H1 (cell line): Measurements from ENCODE around the gene GALNT2. TPM values are rescaled to one million over a fixed set of nuclear protein-coding genes. Genes with fewer than 3 reads are reported as not detected.

ENCODE experiments used
- BCL11A ChIP-seq, 2 experiments: IDR thresholded peaks; one replicate each; pipeline ENCODE4 v1.6.1; 2011; ENCODE audit warnings: low read depth in 2 of 2, low read length in 2 of 2, mild to moderate bottlenecking in 2 of 2
- CBX8 ChIP-seq: fragments of 300-800, 300-1000 bp; sonication (generic); IDR thresholded peaks from 2 replicates; pipeline ENCODE4 v1.7.1; 2016; ENCODE audit warnings: low read depth, low read length, borderline replicate concordance
- CHD2 ChIP-seq: IDR thresholded peaks from 2 replicates; pipeline ENCODE4 v1.6.1; 2012; ENCODE audit warnings: low read length, improper control_type of control experiment
- CREB1 ChIP-seq: IDR thresholded peaks from 2 replicates; pipeline ENCODE4 v1.6.1; 2012; ENCODE audit warnings: inconsistent platforms
- EP300 ChIP-seq, 2 experiments: IDR thresholded peaks; 1 replicate in 1 of 2; 2 replicates in 1 of 2; pipeline ENCODE4 v1.6.1; 2011 to 2012; ENCODE audit warnings: low read depth in 2 of 2, low read length in 2 of 2, mild to moderate bottlenecking in 2 of 2, borderline replicate concordance in 1 of 2, inconsistent platforms in 1 of 2, moderate library complexity in 1 of 2
- GABPA ChIP-seq: IDR thresholded peaks from 2 replicates; pipeline ENCODE4 v1.6.1; 2011; ENCODE audit warnings: mild to moderate bottlenecking, low read length, moderate library complexity, borderline replicate concordance; ENCODE audit not compliant: insufficient read depth
- RFX5 ChIP-seq: IDR thresholded peaks from 2 replicates; pipeline ENCODE4 v1.6.1; 2011; ENCODE audit warnings: low read depth, low read length, improper control_type of control experiment, borderline replicate concordance
- RXRA ChIP-seq: IDR thresholded peaks from 2 replicates; pipeline ENCODE4 v1.6.1; 2011; ENCODE audit warnings: low read depth, mild to moderate bottlenecking, low read length, moderate library complexity; ENCODE audit not compliant: insufficient read depth
- polyA plus RNA-seq, 7 experiments: library from polyadenylated mRNA; depleted of rRNA in 3 of 7; stranded (reverse) in 5 of 7; unstranded in 2 of 7; fragments of >200 nt in 5 of 7; fragments of 200-250 nt in 2 of 7; gene quantifications; 1 replicate in 5 of 7; 2 replicates in 1 of 7; 4 replicates in 1 of 7; pipeline versions ENCODE4 v1.2.1 to v1.2.3, GENCODE V29; 2011 to 2013; ENCODE audit warnings: missing spikeins in 2 of 7, mixed read lengths in 2 of 7
- total RNA-seq: library from RNA; stranded (reverse); fragmentation: NEBNext Ultra II Directional; extraction: Animal tissue kit (Norgen Biotek cat#: 25700); gene quantifications from 2 replicates; pipeline ENCODE4 v1.2.1, GENCODE V29; 2021
- TF ChIP-seq, protein P1 (sequence below): IDR thresholded peaks from 2 replicates; pipeline ENCODE4 v1.6.1; 2012; ENCODE audit warnings: low read length, inconsistent platforms
- TF ChIP-seq, protein P2 (sequence below): IDR thresholded peaks from 2 replicates; pipeline ENCODE4 v1.6.1; 2011; ENCODE audit warnings: low read length, improper control_type of control experiment
- TF ChIP-seq, protein P3 (sequence below): IDR thresholded peaks from 2 replicates; pipeline ENCODE4 v1.6.1; 2011; ENCODE audit warnings: low read depth, mild to moderate bottlenecking, low read length; ENCODE audit not compliant: insufficient read depth

Gene GALNT2
- total and polyA plus RNA-seq, 2 of the 8 experiments (the other 6 are each of a cell fraction or from before 2014, with no cell fraction given): 34.5 to 75.3 TPM

DNA sequence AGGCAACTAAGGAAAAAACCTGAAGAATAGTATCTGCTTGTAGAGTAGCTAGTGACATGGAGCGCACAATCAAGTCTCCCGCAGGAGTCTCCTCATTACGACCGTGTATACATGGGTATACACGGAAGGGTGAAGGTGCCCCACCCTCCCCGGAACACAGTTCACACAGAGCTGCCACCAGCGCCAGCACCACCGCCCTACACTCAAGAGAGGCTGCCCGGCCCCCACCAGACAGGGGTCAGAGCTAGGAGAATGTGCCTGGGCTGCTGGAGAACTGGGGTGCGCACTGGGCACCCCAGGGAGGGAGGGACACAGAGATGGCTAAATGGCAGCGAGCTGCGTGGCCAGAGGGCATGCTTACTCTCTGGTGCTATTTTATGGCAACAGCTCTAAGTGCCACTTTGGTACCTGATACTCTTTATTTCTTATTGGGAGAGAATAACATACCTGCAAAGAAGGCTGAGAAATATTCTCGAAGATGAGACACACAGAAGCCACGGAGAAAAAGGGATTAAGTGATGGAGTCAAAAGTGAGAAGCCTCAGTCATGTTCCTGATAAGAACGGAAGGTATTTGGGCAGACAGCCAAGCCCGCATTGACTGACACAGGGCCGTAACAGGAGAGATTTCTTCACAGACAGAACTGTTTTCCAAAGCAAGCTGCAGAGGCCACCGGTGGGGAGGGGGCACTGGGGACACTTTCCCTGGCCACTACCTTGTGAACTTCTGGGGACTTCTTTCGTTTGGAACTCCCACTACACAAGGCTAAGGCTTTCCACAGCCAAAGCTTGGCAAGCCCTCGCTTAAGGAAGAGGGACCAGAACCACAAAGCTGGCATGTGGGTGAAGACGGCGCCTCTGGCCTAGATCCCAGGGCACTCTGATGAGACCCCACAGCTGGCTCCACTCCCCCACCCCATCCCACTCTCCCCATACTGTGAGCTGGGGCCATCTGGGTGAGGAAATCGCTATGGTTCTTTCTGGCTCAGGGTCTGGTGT is 251.1 kb downstream of the GALNT2 start (continued):
- TF ChIP-seq, protein P1, sequence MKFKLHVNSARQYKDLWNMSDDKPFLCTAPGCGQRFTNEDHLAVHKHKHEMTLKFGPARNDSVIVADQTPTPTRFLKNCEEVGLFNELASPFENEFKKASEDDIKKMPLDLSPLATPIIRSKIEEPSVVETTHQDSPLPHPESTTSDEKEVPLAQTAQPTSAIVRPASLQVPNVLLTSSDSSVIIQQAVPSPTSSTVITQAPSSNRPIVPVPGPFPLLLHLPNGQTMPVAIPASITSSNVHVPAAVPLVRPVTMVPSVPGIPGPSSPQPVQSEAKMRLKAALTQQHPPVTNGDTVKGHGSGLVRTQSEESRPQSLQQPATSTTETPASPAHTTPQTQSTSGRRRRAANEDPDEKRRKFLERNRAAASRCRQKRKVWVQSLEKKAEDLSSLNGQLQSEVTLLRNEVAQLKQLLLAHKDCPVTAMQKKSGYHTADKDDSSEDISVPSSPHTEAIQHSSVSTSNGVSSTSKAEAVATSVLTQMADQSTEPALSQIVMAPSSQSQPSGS: no peak
- TF ChIP-seq RXRA: no peak
- no peak for TF ChIP-seq BCL11A (IDR thresholded peaks at IDR 0.05; ENCODE audit: low read depth in 2 of 2, low read length in 2 of 2)
- TF ChIP-seq, protein P2, sequence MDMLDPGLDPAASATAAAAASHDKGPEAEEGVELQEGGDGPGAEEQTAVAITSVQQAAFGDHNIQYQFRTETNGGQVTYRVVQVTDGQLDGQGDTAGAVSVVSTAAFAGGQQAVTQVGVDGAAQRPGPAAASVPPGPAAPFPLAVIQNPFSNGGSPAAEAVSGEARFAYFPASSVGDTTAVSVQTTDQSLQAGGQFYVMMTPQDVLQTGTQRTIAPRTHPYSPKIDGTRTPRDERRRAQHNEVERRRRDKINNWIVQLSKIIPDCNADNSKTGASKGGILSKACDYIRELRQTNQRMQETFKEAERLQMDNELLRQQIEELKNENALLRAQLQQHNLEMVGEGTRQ: no peak
- no peak for TF ChIP-seq EP300 (IDR thresholded peaks at IDR 0.05; ENCODE audit: borderline replicate concordance in 1 of 2, low read depth in 2 of 2, low read length in 2 of 2)
- no peak for TF ChIP-seq RFX5
- no peak for TF ChIP-seq CBX8
- no peak for TF ChIP-seq GABPA
- TF ChIP-seq, protein P3, sequence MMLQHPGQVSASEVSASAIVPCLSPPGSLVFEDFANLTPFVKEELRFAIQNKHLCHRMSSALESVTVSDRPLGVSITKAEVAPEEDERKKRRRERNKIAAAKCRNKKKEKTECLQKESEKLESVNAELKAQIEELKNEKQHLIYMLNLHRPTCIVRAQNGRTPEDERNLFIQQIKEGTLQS: no peak
- TF ChIP-seq CREB1: no peak
- no peak for TF ChIP-seq CHD2
